ENCODE data around the gene GRAMD1B. TPM values are rescaled to one million over a fixed set of nuclear protein-coding genes. Genes with fewer than 3 reads are reported as not detected.
A peak's percentile ranks its signal among the peaks of the same experiment; 100 is the strongest.

GRAMD1B gene
- total RNA-seq, 5 donors from 2014 or later (not counting 1 experiment from before 2014, with no cell fraction given) = 8.6 to 15.6 (median 10.5) TPM

DNA sequence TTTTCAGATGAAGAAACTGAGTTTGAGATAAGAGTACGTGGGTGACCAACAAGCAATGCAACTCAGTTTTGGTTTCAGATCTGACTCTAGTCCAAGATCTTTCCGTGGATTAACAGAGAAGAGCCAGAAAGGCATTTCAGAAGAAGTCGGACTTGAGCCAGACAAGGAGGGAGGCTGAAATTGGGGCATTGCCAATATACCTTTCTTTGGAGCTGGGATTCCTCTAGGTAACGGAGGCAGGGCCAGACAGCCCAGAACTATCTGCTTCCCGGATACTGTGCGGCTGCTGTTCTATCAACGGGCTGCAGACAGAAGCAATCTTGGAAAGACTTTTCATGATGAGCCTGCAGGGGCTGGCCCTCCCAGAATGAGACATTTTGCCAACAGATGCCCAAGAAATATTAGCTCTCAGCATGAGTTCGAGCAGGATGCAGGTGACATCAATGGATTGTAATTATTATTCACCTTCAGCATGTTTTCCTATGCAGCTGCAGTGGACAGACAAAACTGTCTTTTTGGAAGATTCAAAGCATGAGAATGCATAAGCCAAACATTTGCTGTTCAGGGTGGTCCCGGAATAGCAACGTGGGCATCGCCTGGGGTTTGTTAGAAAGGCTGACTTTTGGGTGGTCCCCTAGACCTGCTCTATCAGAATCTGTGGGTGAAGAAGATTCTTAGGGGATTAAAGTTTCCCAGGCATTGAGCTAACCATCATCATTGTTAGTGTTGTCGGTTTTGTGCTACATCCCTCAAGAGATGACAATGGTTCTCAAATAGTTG is 128.7 kb downstream of the GRAMD1B start:
- H3K27me3 ChIP-seq (replicated peaks in 1 of 2; ENCODE audit: control insufficient read depth in 2 of 2, extremely low read depth in 1 of 2, insufficient read depth in 2 of 2, low read length in 1 of 2) = no peaks in the 10 kb centered on the region
- peaks cover 10 to 16% (median 14%) of the 10 kb centered on the region in 3 donors for H3K4me1 Mint-ChIP-seq
- ATAC-seq (replicated peaks in 1 of 4) (no peak), DNase-seq (no peak)
- H3K4me3 Mint-ChIP-seq = peak overlapping the region in 1 of 3 donors; percentile 87
- no peak overlapping the region for H3K4me3 ChIP-seq (ENCODE audit: control insufficient read depth in 1 of 2, extremely low read depth in 1 of 2, low read length in 1 of 2)
- H3K27me3 Mint-ChIP-seq = no peaks in the 10 kb centered on the region
- ChIA-PET CTCF (interaction anchor here in 1 of 2 donors (0.6 to 1.3 kb wide), 2 partner anchors 18 to 22 kb away, joined by 3 to 6 read pairs; no protein-coding TSS in a partner anchor), POLR2A (interaction anchor here (0.5 to 0.7 kb wide), 2 partner anchors 64 to 172 kb away, joined by 5 to 6 read pairs; no protein-coding TSS in a partner anchor)
- WGBS (ENCODE audit: insufficient coverage) = 83% methylated on average over 9 of the region's 12 CpGs
- no peak overlapping the region for H3K27ac ChIP-seq (ENCODE audit: low read length)
- H3K36me3 Mint-ChIP-seq = no peaks in the 10 kb centered on the region
- no peaks in the 10 kb centered on the region for H3K9me3 ChIP-seq
- no peak overlapping the region for H3K27ac Mint-ChIP-seq
- H3K36me3 ChIP-seq (ENCODE audit: control insufficient read depth in 2 of 2, extremely low read depth in 1 of 2, insufficient read depth in 1 of 2, low read length in 1 of 2) = no peaks in the 10 kb centered on the region
- H3K4me1 ChIP-seq (ENCODE audit: control insufficient read depth in 1 of 2, extremely low read depth in 1 of 2, insufficient read depth in 2 of 2, low read length in 2 of 2) = peaks cover 2 to 12% of the 10 kb centered on the region in 2 experiments
- H3K9me3 Mint-ChIP-seq = no peaks in the 10 kb centered on the region

DNA sequence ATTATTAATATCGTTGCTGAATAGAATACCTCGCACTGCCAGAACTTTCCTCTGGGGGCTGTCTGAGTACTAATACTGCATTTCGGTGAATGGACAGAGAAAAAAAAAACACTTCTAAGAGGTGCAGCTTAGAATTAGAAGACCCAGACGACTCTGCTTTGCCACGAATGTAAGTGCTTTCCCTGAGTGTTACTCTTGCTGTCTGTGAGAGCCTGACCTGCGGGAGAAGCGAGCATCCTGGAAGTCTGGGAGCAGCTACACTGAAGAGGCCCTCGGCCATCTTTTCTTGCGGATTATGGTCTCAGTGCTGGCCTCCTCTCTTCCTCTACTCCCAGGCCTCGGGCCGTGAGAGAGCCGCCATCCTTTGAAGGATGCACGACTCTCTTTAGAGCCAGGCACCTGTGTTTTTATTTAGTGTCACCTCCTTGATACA is 129.5 kb downstream of the GRAMD1B start:
- ChIA-PET POLR2A (interaction anchor here in 1 of 2 donors (0.5 kb wide), 1 partner anchor 65 kb away, joined by 5 read pairs; no protein-coding TSS in a partner anchor), CTCF (interaction anchor here (0.6 to 1.3 kb wide), 2 partner anchors 17 to 474 kb away, joined by 3 to 4 read pairs; no protein-coding TSS in a partner anchor)
- ATAC-seq (replicated peaks in 1 of 4) = no peak
- Mint-ChIP-seq H3K36me3 (no peaks in the 10 kb centered on the region), H3K4me1 (peaks cover 10 to 16% (median 14%) of the 10 kb centered on the region in 3 donors), H3K9me3 (no peaks in the 10 kb centered on the region), H3K27me3 (no peaks in the 10 kb centered on the region), H3K4me3 (peak overlapping the region in 2 of 3 donors; percentile 61 to 87), H3K27ac (no peak overlapping the region)
- Histone ChIP-seq H3K9me3 (no peaks in the 10 kb centered on the region), H3K27me3 (replicated peaks in 1 of 2; ENCODE audit: control insufficient read depth in 2 of 2, extremely low read depth in 1 of 2, insufficient read depth in 2 of 2, low read length in 1 of 2) (no peaks in the 10 kb centered on the region), H3K4me3 (ENCODE audit: control insufficient read depth in 1 of 2, extremely low read depth in 1 of 2, low read length in 1 of 2) (peak overlapping the region in 1 of 2 donors; percentile 56), H3K27ac (ENCODE audit: low read length) (no peak overlapping the region), H3K36me3 (ENCODE audit: control insufficient read depth in 2 of 2, extremely low read depth in 1 of 2, insufficient read depth in 1 of 2, low read length in 1 of 2) (no peaks in the 10 kb centered on the region), H3K4me1 (ENCODE audit: control insufficient read depth in 1 of 2, extremely low read depth in 1 of 2, insufficient read depth in 2 of 2, low read length in 2 of 2) (peaks cover 2 to 12% of the 10 kb centered on the region in 2 experiments)
- 69% methylated on average over 6 of the region's 13 CpGs for WGBS (ENCODE audit: insufficient coverage)
- DNase-seq = no peak

DNA sequence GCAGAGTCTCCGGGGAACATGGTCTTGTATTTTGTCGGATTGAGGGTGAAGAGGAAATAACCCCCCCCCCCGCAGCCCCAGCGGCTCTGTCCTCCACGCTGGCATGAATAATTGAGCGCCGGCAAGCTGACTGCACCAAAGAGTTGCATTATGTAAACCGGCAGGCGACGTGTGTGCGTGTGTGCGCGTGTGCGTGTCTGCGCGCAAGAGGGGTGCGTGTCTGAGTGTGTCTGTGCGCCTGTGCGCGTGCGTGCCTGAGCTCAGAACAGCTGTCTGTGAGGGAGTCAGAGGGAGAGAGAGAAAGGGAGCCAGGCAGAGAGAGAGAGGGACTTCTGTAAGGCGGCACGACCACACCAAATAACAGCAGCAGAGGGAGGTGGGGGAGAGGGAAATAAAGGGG is 129.9 kb downstream of the GRAMD1B start:
- ATAC-seq (replicated peaks in 1 of 4) = peak; percentile 57 to 93 (median 64)
- peaks cover 10 to 16% (median 14%) of the 10 kb centered on the region in 3 donors for H3K4me1 Mint-ChIP-seq
- Histone ChIP-seq H3K27me3 (replicated peaks in 1 of 2; ENCODE audit: control insufficient read depth in 2 of 2, extremely low read depth in 1 of 2, insufficient read depth in 2 of 2, low read length in 1 of 2) (no peaks in the 10 kb centered on the region), H3K9me3 (no peaks in the 10 kb centered on the region), H3K4me1 (ENCODE audit: control insufficient read depth in 1 of 2, extremely low read depth in 1 of 2, insufficient read depth in 2 of 2, low read length in 2 of 2) (peaks cover 2 to 12% of the 10 kb centered on the region in 2 experiments), H3K36me3 (ENCODE audit: control insufficient read depth in 2 of 2, extremely low read depth in 1 of 2, insufficient read depth in 1 of 2, low read length in 1 of 2) (no peaks in the 10 kb centered on the region), H3K4me3 (ENCODE audit: control insufficient read depth in 1 of 2, extremely low read depth in 1 of 2, low read length in 1 of 2) (peak overlapping the region in 1 of 2 donors; percentile 56), H3K27ac (ENCODE audit: low read length) (no peak overlapping the region)
- peak overlapping the region; percentile 61 to 87 (median 74) for H3K4me3 Mint-ChIP-seq
- ChIA-PET POLR2A (no interaction called here), CTCF (interaction anchor here (0.6 to 1.3 kb wide), 2 partner anchors 17 to 474 kb away, joined by 3 to 4 read pairs; no protein-coding TSS in a partner anchor)
- 55% methylated on average over 13 of the region's 23 CpGs for WGBS (ENCODE audit: insufficient coverage)
- no peaks in the 10 kb centered on the region for H3K9me3 Mint-ChIP-seq
- no peak overlapping the region for H3K27ac Mint-ChIP-seq
- no peaks in the 10 kb centered on the region for H3K36me3 Mint-ChIP-seq
- DNase-seq = peak in 30 of 35 experiments; percentile 11 to 74 (median 39)
- no peaks in the 10 kb centered on the region for H3K27me3 Mint-ChIP-seq

DNA sequence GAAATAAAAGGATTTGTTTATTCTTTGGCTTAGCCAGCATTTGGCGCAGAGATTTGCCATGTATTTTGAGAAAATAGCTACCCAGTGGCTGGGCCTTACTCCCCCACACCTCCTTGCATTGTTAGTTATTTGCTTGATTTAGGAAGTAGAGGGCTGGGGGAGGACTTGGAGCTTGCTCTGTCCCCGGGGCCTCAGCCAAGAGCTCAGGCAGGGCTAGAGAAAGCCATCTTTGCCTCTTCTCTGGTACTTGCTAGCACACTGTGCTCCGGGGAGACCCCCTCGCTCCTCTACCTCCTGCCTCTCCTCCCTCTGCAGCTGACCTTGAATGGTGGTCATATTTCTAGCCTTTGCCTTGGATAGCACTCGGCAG is 131.3 kb downstream of the GRAMD1B start:
- CTCF ChIA-PET = interaction anchor here (0.6 to 1.5 kb wide), 3 partner anchors 10 to 15 kb away, joined by 4 to 5 read pairs (median 4); no protein-coding TSS in a partner anchor
- Mint-ChIP-seq H3K4me1 (peaks cover 10 to 16% (median 14%) of the 10 kb centered on the region in 3 donors), H3K27ac (no peak overlapping the region), H3K4me3 (peak overlapping the region in 1 of 3 donors; percentile 87), H3K9me3 (no peaks in the 10 kb centered on the region), H3K36me3 (peaks cover 4% of the 10 kb centered on the region), H3K27me3 (no peaks in the 10 kb centered on the region)
- Histone ChIP-seq H3K27ac (ENCODE audit: low read length) (no peak overlapping the region), H3K27me3 (replicated peaks in 1 of 2; ENCODE audit: control insufficient read depth in 2 of 2, extremely low read depth in 1 of 2, insufficient read depth in 2 of 2, low read length in 1 of 2) (no peaks in the 10 kb centered on the region), H3K4me3 (ENCODE audit: control insufficient read depth in 1 of 2, extremely low read depth in 1 of 2, low read length in 1 of 2) (no peak overlapping the region), H3K9me3 (no peaks in the 10 kb centered on the region), H3K4me1 (ENCODE audit: control insufficient read depth in 1 of 2, extremely low read depth in 1 of 2, insufficient read depth in 2 of 2, low read length in 2 of 2) (peaks cover 2 to 12% of the 10 kb centered on the region in 2 experiments), H3K36me3 (ENCODE audit: control insufficient read depth in 2 of 2, extremely low read depth in 1 of 2, insufficient read depth in 1 of 2, low read length in 1 of 2) (no peaks in the 10 kb centered on the region)
- no peak for DNase-seq
- POLR2A ChIA-PET = interaction anchor here in 1 of 2 donors (0.6 kb wide), 1 partner anchor 1297 kb away, joined by 3 read pairs; no protein-coding TSS in a partner anchor
- 100% methylated on average over 1 of the region's 5 CpGs for WGBS (ENCODE audit: insufficient coverage)
- no peak for ATAC-seq (replicated peaks in 1 of 4)

DNA sequence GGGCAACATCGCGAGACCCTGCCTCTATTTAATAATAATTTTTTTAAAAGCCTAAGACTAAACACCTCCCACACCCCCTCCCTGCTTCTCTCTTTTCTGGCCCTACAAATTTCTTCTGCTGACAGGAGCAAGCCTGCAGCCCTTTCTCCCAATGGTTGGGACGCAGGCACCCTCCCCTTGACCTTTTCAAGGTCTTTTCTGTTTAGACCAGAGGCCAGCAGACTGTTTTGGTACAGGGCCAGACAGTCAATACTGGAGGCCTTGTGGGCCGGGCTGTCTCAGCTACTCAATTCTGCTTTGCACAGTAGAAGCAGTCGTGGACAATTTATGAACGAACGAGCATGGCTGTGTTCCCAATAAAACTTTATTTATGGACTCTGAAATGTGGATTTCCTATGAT is 132.1 kb downstream of the GRAMD1B start:
- WGBS (ENCODE audit: insufficient coverage) = 100% methylated on average over 2 of the region's 7 CpGs
- CTCF ChIA-PET = interaction anchor here in 1 of 2 donors (1.5 kb wide), 1 partner anchor 15 kb away, joined by 5 read pairs; no protein-coding TSS in a partner anchor
- Mint-ChIP-seq H3K27ac (no peak overlapping the region), H3K4me1 (peaks cover 10 to 16% (median 14%) of the 10 kb centered on the region in 3 donors), H3K36me3 (peaks cover 7% of the 10 kb centered on the region), H3K9me3 (no peaks in the 10 kb centered on the region), H3K4me3 (no peak overlapping the region), H3K27me3 (no peaks in the 10 kb centered on the region)
- DNase-seq (no peak), ATAC-seq (replicated peaks in 1 of 4) (no peak)
- Histone ChIP-seq H3K27ac (ENCODE audit: low read length) (no peak overlapping the region), H3K36me3 (ENCODE audit: control insufficient read depth in 2 of 2, extremely low read depth in 1 of 2, insufficient read depth in 1 of 2, low read length in 1 of 2) (no peaks in the 10 kb centered on the region), H3K9me3 (no peaks in the 10 kb centered on the region), H3K27me3 (replicated peaks in 1 of 2; ENCODE audit: control insufficient read depth in 2 of 2, extremely low read depth in 1 of 2, insufficient read depth in 2 of 2, low read length in 1 of 2) (no peaks in the 10 kb centered on the region), H3K4me3 (ENCODE audit: control insufficient read depth in 1 of 2, extremely low read depth in 1 of 2, low read length in 1 of 2) (no peak overlapping the region), H3K4me1 (ENCODE audit: control insufficient read depth in 1 of 2, extremely low read depth in 1 of 2, insufficient read depth in 2 of 2, low read length in 2 of 2) (peaks cover 2 to 12% of the 10 kb centered on the region in 2 experiments)
- POLR2A ChIA-PET = no interaction called here

DNA sequence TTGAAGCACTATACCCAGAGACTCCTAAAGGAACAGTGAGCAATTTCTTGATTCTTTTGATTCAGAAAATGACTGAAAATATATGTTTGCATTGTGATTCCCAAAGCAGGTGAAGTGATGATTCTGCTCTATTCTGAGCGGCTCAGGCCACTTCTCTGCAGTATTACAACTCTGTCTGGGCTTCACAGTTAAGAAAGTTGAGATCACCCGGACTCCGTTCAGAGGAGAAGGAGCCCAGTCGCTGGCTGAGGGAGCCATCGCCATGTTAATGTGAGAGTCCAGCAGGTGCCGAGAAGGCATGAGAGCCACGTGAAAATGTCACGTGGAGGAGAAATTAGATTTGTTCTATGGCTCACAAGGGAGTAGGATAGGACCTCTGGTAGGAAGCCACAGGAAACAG is 132.8 kb downstream of the GRAMD1B start:
- Mint-ChIP-seq H3K36me3 (peaks cover 7% of the 10 kb centered on the region), H3K4me3 (no peak overlapping the region), H3K4me1 (peaks cover 10 to 16% (median 14%) of the 10 kb centered on the region in 3 donors), H3K9me3 (no peaks in the 10 kb centered on the region), H3K27ac (no peak overlapping the region), H3K27me3 (no peaks in the 10 kb centered on the region)
- Histone ChIP-seq H3K27me3 (replicated peaks in 1 of 2; ENCODE audit: control insufficient read depth in 2 of 2, extremely low read depth in 1 of 2, insufficient read depth in 2 of 2, low read length in 1 of 2) (no peaks in the 10 kb centered on the region), H3K9me3 (no peaks in the 10 kb centered on the region), H3K27ac (ENCODE audit: low read length) (no peak overlapping the region), H3K4me1 (ENCODE audit: control insufficient read depth in 1 of 2, extremely low read depth in 1 of 2, insufficient read depth in 2 of 2, low read length in 2 of 2) (peaks cover 2 to 12% of the 10 kb centered on the region in 2 experiments), H3K4me3 (ENCODE audit: control insufficient read depth in 1 of 2, extremely low read depth in 1 of 2, low read length in 1 of 2) (no peak overlapping the region), H3K36me3 (ENCODE audit: control insufficient read depth in 2 of 2, extremely low read depth in 1 of 2, insufficient read depth in 1 of 2, low read length in 1 of 2) (no peaks in the 10 kb centered on the region)
- no peak for ATAC-seq (replicated peaks in 1 of 4)
- ChIA-PET CTCF (no interaction called here), POLR2A (no interaction called here)
- no peak for DNase-seq
- WGBS (ENCODE audit: insufficient coverage) = 99% methylated on average over 8 of the region's 8 CpGs

All from T-cell (primary cell).